DND-41 (cell line): ENCODE data around the gene GPR15LG.

Experiments
- EZH2 ChIP-seq: IDR thresholded peaks from 3 replicates; pipeline ENCODE4 v1.6.1; 2012; ENCODE audit warnings: borderline replicate concordance, low read depth, mild to moderate bottlenecking, moderate library complexity, low read length, inconsistent platforms; ENCODE audit not compliant: severe bottlenecking
- TF ChIP-seq, protein P1 (sequence below): IDR thresholded peaks from 2 replicates; pipeline ENCODE4 v1.5.1; 2012; ENCODE audit warnings: borderline replicate concordance, low read length, moderate library complexity, mild to moderate bottlenecking; ENCODE audit not compliant: poor library complexity, severe bottlenecking; ENCODE audit errors: extremely low read depth

DNA sequence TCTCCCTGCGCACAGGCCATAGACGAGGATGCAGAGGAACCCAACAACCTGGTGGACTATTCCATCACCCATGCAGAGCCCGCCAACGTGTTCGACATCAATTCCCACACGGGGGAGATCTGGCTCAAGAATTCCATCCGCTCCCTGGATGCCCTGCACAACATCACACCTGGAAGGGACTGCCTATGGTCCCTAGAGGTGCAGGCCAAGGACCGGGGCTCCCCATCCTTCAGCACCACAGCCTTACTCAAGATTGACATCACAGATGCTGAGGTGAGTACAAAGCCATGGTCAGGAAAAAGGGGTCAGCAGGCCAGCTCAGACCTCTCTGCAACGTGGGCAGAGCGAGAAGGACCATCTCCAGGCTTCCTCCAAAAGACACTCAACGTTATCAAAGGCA, 39.5 kb downstream of the GPR15LG start:
- TF ChIP-seq, protein P1, sequence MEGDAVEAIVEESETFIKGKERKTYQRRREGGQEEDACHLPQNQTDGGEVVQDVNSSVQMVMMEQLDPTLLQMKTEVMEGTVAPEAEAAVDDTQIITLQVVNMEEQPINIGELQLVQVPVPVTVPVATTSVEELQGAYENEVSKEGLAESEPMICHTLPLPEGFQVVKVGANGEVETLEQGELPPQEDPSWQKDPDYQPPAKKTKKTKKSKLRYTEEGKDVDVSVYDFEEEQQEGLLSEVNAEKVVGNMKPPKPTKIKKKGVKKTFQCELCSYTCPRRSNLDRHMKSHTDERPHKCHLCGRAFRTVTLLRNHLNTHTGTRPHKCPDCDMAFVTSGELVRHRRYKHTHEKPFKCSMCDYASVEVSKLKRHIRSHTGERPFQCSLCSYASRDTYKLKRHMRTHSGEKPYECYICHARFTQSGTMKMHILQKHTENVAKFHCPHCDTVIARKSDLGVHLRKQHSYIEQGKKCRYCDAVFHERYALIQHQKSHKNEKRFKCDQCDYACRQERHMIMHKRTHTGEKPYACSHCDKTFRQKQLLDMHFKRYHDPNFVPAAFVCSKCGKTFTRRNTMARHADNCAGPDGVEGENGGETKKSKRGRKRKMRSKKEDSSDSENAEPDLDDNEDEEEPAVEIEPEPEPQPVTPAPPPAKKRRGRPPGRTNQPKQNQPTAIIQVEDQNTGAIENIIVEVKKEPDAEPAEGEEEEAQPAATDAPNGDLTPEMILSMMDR = no peak
- no peak for TF ChIP-seq EZH2
